NOMO-1 treated with dmso at 0.1 percent for 144 hours (cell line): ENCODE data around the gene RFTN1.

ENCODE experiments used
- DNase-seq: peaks from one replicate; lab custom pipeline; 2025; ENCODE audit not compliant: unreplicated experiment; lab: John Stamatoyannopoulos, UW

RFTN1 gene

DNA sequence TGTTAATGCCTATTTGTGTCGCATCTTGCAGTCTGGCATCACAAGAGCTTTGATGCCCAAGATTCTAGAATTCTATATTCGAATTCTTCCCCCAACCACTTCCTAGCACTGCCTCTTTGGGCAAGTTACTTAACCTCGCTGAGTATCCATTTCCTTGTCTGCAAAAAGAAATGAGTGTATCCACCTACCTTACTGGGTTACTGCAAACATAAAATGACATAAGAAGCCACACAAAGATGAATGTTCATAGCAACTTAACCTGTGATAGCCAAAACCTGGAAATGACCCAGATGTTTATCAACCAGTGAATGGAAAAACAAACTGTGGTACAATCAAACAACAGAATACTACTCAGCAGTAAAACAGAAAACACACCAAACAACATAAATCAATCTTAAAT, 24.9 kb downstream of the RFTN1 start:
- DNase-seq = no peak

- no peak for DNase-seq
Observed at GRCh38 chr3:16487511-16488175, 25.9 kb downstream of the RFTN1 start.

GRCh38 chr3:16486951-16487480, 26.5 kb downstream of the RFTN1 start:
- DNase-seq = no peak

DNA sequence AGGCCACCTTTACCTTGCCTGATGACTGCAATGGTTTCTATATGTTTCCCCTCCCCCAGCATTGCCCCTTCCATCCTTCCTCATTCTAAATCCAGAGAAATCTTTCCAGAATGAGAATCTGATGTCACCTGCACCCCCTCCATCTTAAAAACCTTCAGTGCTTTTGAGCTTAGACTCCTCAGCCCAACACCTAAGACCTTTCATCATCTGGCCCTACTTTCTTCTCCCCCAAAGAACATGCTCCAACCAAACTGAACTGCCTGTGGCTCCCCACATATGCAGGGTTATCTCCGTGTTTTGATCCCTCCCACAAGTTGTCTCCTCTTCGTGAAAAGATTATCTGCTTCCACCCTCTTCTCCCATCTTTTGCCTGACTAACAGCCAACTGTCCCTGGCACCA, 27.3 kb downstream of the RFTN1 start:
- no peak for DNase-seq

DNA sequence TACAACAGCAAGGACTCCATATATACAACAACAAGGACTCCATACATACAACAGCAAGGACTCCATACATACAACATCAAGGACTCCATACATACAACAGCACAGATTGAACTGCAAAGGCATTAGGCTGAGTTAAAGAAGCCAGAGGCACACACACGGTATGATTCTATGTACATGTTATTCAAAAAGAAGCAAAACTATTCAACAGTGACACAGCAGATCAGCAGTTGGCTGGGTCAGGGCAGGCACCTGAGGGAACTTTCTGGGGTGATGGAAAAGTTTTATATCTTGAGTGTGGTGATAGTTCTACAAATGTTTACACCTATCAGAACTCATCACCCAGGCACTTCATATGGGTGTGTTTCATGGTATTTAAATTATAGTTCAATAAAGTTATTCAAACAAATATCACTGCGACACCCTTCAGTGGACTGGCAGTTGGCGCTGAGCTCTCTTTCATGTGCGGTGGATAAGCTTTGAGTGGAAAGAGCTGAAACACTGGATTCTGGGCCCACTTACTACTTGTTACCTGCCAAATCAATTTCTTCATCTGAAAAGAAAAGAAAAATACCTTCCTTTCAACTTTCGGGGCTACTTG, 28.0 kb downstream of the RFTN1 start:
- DNase-seq = no peak

DNA sequence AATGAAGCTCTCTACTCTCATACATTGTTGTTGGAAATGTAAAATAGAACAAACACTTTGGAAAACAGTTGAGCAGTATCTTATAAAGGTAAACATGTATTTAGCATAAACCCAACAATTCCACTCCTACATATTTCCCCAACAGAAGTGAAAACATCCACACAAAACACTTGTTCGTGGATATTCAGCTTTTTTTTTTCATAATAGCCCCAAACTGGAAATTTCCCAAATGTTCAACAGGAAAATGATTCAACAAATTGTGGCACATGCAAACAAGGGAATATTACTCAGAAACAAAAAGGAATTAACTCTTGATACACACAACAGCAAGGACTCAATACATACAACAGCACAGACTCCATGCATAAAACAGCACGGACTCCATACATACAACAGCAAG, 28.5 kb downstream of the RFTN1 start:
- no peak for DNase-seq

GRCh38 chr3:16484216-16484615, 29.3 kb downstream of the RFTN1 start:
- DNase-seq = no peak

GRCh38 chr3:16482770-16483531, 30.5 kb downstream of the RFTN1 start:
- DNase-seq = peak; percentile 71

- no peak for DNase-seq
Observed at GRCh38 chr3:16482194-16482769, 31.2 kb downstream of the RFTN1 start.

DNA sequence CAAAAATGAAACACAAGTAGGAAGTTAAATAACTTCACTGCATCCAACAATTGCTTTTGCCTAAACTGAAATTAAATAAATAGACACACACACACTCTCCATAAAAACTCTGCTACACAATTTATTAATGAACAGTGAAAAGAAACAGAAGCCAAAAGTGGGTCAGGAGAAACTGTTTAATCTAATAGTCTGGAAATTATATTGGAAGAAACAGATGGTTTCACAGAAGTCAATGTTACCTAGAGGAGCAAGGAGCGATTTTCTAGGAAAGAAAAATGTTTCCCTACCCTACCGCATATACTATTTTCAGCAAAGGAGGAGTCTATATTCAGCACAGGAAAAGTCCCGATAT, 32.0 kb downstream of the RFTN1 start:
- no peak for DNase-seq

- DNase-seq = peak; percentile 51
Observed at GRCh38 chr3:16480861-16481545, 32.5 kb downstream of the RFTN1 start.

DNA sequence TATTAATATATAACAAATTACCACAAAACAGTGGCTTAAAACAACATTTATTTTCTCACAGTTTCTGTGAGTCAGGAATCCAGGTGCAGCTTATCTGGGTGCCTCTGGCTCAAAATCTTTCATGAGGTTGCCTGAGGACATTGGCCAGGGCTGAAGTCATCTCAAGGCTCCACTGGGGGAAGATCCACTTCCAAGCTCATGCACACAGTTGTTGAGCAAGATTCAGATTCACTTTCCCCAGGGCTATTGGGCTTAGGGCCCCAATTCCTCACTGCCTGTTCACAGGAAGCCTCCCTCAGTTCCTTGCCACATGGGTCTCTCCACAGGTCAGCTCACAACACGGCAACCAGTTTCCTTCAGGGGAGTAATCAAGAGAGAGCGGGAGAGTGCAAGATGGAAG, 35.0 kb downstream of the RFTN1 start:
- no peak for DNase-seq

GRCh38 chr3:16477521-16477920, 36.0 kb downstream of the RFTN1 start:
- DNase-seq = no peak

GRCh38 chr3:16477056-16477455, 36.4 kb downstream of the RFTN1 start:
- DNase-seq = no peak

GRCh38 chr3:16476636-16477035, 36.9 kb downstream of the RFTN1 start:
- DNase-seq = no peak

GRCh38 chr3:16475766-16476165, 37.7 kb downstream of the RFTN1 start:
- DNase-seq = no peak

DNA sequence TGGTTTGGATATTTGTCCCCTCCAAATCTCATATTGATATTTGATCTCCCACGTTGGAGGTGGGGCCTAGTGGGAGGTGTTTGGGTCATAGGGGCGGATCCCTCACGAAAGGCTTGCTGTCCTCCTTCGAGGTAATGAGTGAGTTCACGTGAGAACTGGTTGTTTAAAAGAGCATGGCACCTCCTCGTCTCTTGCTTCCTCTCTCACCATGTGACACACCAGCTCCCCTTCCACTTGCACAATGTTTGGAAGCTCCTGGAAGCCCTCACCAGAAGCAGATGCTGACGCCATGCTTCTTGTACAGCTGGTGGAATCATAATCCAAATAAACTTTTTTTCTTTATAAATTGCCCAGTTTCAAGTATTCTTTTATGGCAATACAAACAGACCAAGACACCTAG, 38.6 kb downstream of the RFTN1 start:
- no peak for DNase-seq

- DNase-seq = no peak
Observed at GRCh38 chr3:16474216-16474615, 39.3 kb downstream of the RFTN1 start.

GRCh38 chr3:16472593-16472992, 40.9 kb downstream of the RFTN1 start:
- DNase-seq = no peak

GRCh38 chr3:16471897-16472296, 41.6 kb downstream of the RFTN1 start:
- DNase-seq = no peak

DNA sequence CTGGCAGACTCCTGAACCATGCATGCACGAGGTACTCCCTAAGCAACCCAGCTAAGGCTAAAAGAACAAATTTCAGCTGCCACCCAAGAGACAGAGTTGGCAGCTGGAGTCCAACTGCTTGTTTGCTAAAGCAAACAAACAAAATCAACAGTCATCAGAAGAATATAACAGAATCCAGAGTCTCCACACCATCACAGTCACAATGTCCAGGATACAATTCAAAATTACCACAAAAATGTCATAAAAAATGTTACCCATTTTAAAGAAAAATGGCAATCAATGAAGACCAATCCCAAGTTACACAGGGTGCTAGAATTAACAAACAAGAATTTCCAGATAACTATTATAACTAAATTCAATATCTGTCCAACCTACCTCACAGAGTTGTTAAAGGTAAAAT, 42.9 kb downstream of the RFTN1 start:
- no peak for DNase-seq
